ENCODE results near the gene DVL3. TPM values are rescaled to one million over a fixed set of nuclear protein-coding genes. Genes with fewer than 3 reads are reported as not detected.

Gene DVL3
- total RNA-seq, 2 experiments from 2014 or later: 30.0 to 31.7 TPM

DNA sequence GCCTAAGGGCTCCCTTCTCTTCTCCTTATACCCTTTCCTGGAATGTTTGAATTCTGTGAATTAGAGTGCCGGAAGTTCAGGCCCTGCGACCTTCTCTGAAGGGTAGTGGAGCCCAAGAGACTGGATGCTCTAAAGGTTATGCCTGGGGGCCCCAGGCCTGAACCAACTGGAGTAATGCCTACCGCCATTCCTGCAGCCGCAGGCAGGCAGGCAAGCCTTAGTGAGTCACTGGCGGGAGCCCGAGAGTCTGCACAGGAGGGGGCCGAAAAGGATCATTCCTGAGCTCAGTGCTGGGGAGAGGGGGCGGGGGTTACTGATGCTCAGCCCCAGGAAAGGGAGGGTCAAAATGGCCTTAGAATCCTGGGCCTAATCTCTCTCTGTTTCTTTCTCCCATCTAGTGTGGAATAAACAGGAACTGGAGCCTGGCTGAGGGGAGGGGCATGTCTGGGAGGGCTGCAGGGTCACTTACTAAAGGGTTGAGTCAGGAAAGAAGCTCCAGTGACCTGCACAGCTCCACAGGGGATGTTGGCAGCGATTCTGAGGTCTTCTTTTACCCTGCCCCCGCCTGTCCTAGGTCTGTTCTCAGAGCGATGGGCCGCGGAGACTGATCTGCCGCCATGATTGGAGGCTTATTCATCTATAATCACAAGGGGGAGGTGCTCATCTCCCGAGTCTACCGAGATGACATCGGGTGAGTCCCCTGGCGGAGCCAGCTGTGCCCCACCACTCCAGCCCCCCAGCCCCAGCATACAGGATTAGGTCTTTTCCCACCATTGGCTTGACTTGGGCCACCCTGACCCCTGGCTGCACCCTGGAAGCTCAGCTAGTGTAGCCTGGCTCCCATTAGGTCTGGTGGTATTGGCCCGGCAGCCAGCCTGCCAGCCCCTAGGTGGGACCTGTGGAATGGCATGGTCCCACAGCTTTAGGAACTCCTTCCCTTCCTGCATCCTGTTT lies 21.5 kb downstream of the DVL3 start:
- ChIA-PET CTCF (no interaction called here), POLR2A (no interaction called here)
- H3K27ac ChIP-seq (ENCODE audit: low read depth in 1 of 2, low read length in 2 of 2): no peak overlapping the region
- Mint-ChIP-seq H3K4me1 (ENCODE audit: low read depth) (peaks cover 42% of the 10 kb centered on the region), H3K27ac (no peak overlapping the region), H3K4me3 (peak overlapping the region; percentile 96), H3K27me3 (no peaks in the 10 kb centered on the region), H3K36me3 (ENCODE audit: low read depth) (peaks cover 53% of the 10 kb centered on the region), H3K9me3 (no peaks in the 10 kb centered on the region)
- H3K9me3 ChIP-seq (ENCODE audit: control insufficient read depth in 1 of 2, insufficient read depth in 1 of 2, low read length in 2 of 2): no peaks in the 10 kb centered on the region
- H3K4me1 ChIP-seq (ENCODE audit: insufficient read depth, low read length): peaks cover 35% of the 10 kb centered on the region
- ATAC-seq (ENCODE audit: poor library complexity): no peak
- intact Hi-C loops (cut with DNase I, micrococcal nuclease): loop anchor here in 1 of 2 experiments (1.0 to 10.0 kb wide), 2 partner anchors 8 to 1192 kb away; partner anchors contain the start of gene DCUN1D1
- DNase-seq: peak in 2 of 14 experiments; percentile 2 to 43
- peaks cover 49% of the 10 kb centered on the region for H3K36me3 ChIP-seq (ENCODE audit: insufficient read depth, low read length)
- no peaks in the 10 kb centered on the region for H3K27me3 ChIP-seq (ENCODE audit: control insufficient read depth in 1 of 2, insufficient read depth in 2 of 2, low read length in 2 of 2)
- peak overlapping the region; percentile 87 for H3K4me3 ChIP-seq (ENCODE audit: low read length)
- TF ChIP-seq, protein P1, sequence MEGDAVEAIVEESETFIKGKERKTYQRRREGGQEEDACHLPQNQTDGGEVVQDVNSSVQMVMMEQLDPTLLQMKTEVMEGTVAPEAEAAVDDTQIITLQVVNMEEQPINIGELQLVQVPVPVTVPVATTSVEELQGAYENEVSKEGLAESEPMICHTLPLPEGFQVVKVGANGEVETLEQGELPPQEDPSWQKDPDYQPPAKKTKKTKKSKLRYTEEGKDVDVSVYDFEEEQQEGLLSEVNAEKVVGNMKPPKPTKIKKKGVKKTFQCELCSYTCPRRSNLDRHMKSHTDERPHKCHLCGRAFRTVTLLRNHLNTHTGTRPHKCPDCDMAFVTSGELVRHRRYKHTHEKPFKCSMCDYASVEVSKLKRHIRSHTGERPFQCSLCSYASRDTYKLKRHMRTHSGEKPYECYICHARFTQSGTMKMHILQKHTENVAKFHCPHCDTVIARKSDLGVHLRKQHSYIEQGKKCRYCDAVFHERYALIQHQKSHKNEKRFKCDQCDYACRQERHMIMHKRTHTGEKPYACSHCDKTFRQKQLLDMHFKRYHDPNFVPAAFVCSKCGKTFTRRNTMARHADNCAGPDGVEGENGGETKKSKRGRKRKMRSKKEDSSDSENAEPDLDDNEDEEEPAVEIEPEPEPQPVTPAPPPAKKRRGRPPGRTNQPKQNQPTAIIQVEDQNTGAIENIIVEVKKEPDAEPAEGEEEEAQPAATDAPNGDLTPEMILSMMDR (IDR thresholded peaks at IDR 0.05): no peak

DNA sequence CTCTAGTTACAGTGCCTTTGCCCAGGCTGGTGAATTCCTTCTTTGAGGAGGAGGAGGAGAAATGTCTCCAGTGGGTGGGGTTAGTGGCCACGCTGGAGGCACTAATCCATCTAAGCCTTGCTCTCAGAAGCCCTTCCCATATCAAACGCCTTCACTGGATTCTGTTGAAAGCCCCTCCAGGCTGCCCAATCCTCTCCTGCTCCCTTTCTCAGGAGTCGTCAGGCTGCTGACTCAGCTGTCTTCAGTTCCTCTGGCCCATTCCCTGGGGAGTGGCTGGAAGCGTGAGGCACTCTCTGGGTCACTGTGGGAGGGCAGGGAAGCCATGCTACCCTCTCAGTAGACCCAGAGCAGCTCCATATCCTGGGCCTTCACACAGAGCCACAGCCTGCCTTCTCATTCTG lies 22.2 kb downstream of the DVL3 start:
- TF ChIP-seq, protein P1 (IDR thresholded peaks at IDR 0.05): no peak
- Mint-ChIP-seq H3K27ac (no peak overlapping the region), H3K4me3 (peak overlapping the region; percentile 63), H3K4me1 (ENCODE audit: low read depth) (peaks cover 42% of the 10 kb centered on the region), H3K27me3 (no peaks in the 10 kb centered on the region), H3K9me3 (no peaks in the 10 kb centered on the region), H3K36me3 (ENCODE audit: low read depth) (peaks cover 54% of the 10 kb centered on the region)
- ChIA-PET CTCF (no interaction called here), POLR2A (no interaction called here)
- Histone ChIP-seq H3K36me3 (ENCODE audit: insufficient read depth, low read length) (peaks cover 56% of the 10 kb centered on the region), H3K27me3 (ENCODE audit: control insufficient read depth in 1 of 2, insufficient read depth in 2 of 2, low read length in 2 of 2) (no peaks in the 10 kb centered on the region), H3K4me3 (ENCODE audit: low read length) (no peak overlapping the region), H3K9me3 (ENCODE audit: control insufficient read depth in 1 of 2, insufficient read depth in 1 of 2, low read length in 2 of 2) (no peaks in the 10 kb centered on the region), H3K27ac (ENCODE audit: low read depth in 1 of 2, low read length in 2 of 2) (no peak overlapping the region), H3K4me1 (ENCODE audit: insufficient read depth, low read length) (peaks cover 35% of the 10 kb centered on the region)
- DNase-seq (peak in 1 of 14 experiments; percentile 8), ATAC-seq (ENCODE audit: poor library complexity) (no peak)
- intact Hi-C loops (cut with DNase I, micrococcal nuclease): loop anchor here in 1 of 2 experiments (10.0 kb wide), 1 partner anchor 1193 kb away; the partner anchor contains the start of gene DCUN1D1

DNA sequence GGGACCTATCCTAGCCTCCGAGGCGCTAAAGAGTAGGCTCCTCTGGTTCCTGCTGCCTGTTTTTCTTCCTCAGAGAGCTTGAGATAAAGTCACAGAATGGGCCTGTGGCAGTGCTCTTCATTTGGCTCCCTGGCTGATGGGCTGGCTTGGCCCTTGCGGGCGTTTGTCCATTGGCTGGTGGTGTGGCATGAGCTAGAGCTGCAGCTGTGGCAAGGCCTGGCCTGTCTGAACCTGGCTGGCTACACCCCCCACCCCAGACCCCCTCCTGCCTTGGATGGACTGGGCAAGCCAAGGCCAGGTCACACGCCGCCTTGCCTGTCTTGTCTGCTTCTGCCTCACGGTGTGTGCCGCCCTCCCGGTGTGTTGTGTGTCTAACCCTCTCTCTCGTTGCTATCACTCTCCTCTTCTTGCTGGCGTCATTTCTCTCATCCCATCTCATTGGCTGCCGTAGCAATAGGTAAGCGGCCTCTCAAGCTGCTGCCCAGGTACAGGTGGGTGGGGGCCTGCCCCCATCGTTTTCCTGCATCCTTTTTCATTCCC lies 22.7 kb downstream of the DVL3 start:
- TF ChIP-seq, protein P1 (IDR thresholded peaks at IDR 0.05): no peak
- H3K27ac ChIP-seq (ENCODE audit: low read depth in 1 of 2, low read length in 2 of 2): no peak overlapping the region
- intact Hi-C loops (cut with DNase I, micrococcal nuclease): loop anchor here in 1 of 2 experiments (10.0 kb wide), 1 partner anchor 1193 kb away; the partner anchor contains the start of gene DCUN1D1
- H3K36me3 Mint-ChIP-seq (ENCODE audit: low read depth): peaks cover 60% of the 10 kb centered on the region
- H3K9me3 ChIP-seq (ENCODE audit: control insufficient read depth in 1 of 2, insufficient read depth in 1 of 2, low read length in 2 of 2): no peaks in the 10 kb centered on the region
- ATAC-seq (ENCODE audit: poor library complexity): no peak
- peak in 1 of 14 experiments; percentile 15 for DNase-seq
- H3K27me3 Mint-ChIP-seq: no peaks in the 10 kb centered on the region
- H3K4me1 ChIP-seq (ENCODE audit: insufficient read depth, low read length): peaks cover 35% of the 10 kb centered on the region
- H3K4me3 Mint-ChIP-seq: no peak overlapping the region
- ChIA-PET POLR2A (no interaction called here), CTCF (no interaction called here)
- no peak overlapping the region for H3K27ac Mint-ChIP-seq
- H3K4me1 Mint-ChIP-seq (ENCODE audit: low read depth): peaks cover 42% of the 10 kb centered on the region
- H3K27me3 ChIP-seq (ENCODE audit: control insufficient read depth in 1 of 2, insufficient read depth in 2 of 2, low read length in 2 of 2): no peaks in the 10 kb centered on the region
- no peaks in the 10 kb centered on the region for H3K9me3 Mint-ChIP-seq
- H3K36me3 ChIP-seq (ENCODE audit: insufficient read depth, low read length): peaks cover 61% of the 10 kb centered on the region
- H3K4me3 ChIP-seq (ENCODE audit: low read length): no peak overlapping the region

Data from CD4-positive, alpha-beta T cell (primary cell).